ENCODE measurements around the gene ECE1. TPM values are rescaled to one million over a fixed set of nuclear protein-coding genes. Genes with fewer than 3 reads are reported as not detected.

Gene ECE1
- total and polyA plus RNA-seq, 3 experiments from 2014 or later, result 41.5 to 88.4 (median 78.2) TPM

- POLR2A ChIA-PET, result no interaction called here
Observed at GRCh38 chr1:21244154-21244553, 46.1 kb downstream of the ECE1 start.

DNA sequence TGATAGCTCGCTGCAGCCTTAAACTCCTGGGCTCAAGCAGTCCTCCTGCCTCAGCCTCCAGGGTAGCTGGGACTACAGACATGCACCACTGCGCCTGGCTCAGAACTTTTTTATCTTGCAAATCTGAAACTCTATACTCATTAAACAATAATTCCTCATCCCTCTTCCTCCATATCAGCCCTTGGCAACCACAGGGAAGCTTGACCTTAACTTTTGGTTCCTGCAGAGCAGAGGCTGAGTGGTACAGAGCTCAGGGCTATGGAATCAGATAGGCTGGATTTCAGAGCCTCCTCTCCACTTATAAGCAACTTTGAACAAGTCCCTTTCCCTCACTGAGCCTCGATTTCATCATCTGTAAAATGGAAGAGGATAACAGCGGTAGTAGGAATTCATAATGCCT is 47.4 kb downstream of the ECE1 start:
- Mint-ChIP-seq H3K36me3 (peaks cover 5 to 86% (median 17%) of the 10 kb centered on the region in 3 donors), H3K4me3 (no peak overlapping the region), H3K9me3 (no peaks in the 10 kb centered on the region), H3K27me3 (no peaks in the 10 kb centered on the region), H3K4me1 (no peaks in the 10 kb centered on the region), H3K27ac (peak overlapping the region in 3 of 8 donors; percentile 12 to 72 (median 17))
- Histone ChIP-seq H3K9me3 (ENCODE audit: low read length) (no peaks in the 10 kb centered on the region), H3K4me3 (ENCODE audit: low read length) (no peak overlapping the region), H3K27me3 (ENCODE audit: insufficient read depth, low read length, poor library complexity, severe bottlenecking) (no peaks in the 10 kb centered on the region), H3K36me3 (ENCODE audit: insufficient read depth, low read length) (peaks cover 50% of the 10 kb centered on the region), H3K27ac (ENCODE audit: low read depth, low read length) (no peak overlapping the region), H3K4me1 (ENCODE audit: insufficient read depth, low read length) (no peaks in the 10 kb centered on the region)
- DNase-seq, result no peak
- CTCF ChIA-PET, result interaction anchor here (0.8 to 4.0 kb wide), 4 partner anchors 11 to 126 kb away, joined by 4 to 17 read pairs (median 8); no protein-coding TSS in a partner anchor
- POLR2A ChIA-PET, result no interaction called here

More at GRCh38 chr1:21244154-21244553, 46.1 kb downstream of the ECE1 start:
- DNase-seq, result no peak
- H3K4me3 ChIP-seq (ENCODE audit: low read length), result no peak overlapping the region
- Mint-ChIP-seq H3K4me1 (no peaks in the 10 kb centered on the region), H3K27ac (peak overlapping the region in 1 of 8 donors; percentile 9), H3K9me3 (no peaks in the 10 kb centered on the region), H3K27me3 (no peaks in the 10 kb centered on the region), H3K4me3 (no peak overlapping the region), H3K36me3 (peaks cover 5 to 80% (median 18%) of the 10 kb centered on the region in 3 donors)
- H3K27me3 ChIP-seq (ENCODE audit: insufficient read depth, low read length, poor library complexity, severe bottlenecking), result no peaks in the 10 kb centered on the region
- CTCF ChIA-PET, result interaction anchor here (1.6 to 4.0 kb wide), 3 partner anchors 11 to 26 kb away, joined by 8 to 17 read pairs (median 10); no protein-coding TSS in a partner anchor
- peaks cover 42% of the 10 kb centered on the region for H3K36me3 ChIP-seq (ENCODE audit: insufficient read depth, low read length)
- H3K27ac ChIP-seq (ENCODE audit: low read depth, low read length), result no peak overlapping the region
- no peaks in the 10 kb centered on the region for H3K9me3 ChIP-seq (ENCODE audit: low read length)
- no peaks in the 10 kb centered on the region for H3K4me1 ChIP-seq (ENCODE audit: insufficient read depth, low read length)

- Mint-ChIP-seq H3K4me1 (no peaks in the 10 kb centered on the region), H3K27ac (no peak overlapping the region)
Observed at GRCh38 chr1:21241771-21242581, 48.3 kb downstream of the ECE1 start.

DNA sequence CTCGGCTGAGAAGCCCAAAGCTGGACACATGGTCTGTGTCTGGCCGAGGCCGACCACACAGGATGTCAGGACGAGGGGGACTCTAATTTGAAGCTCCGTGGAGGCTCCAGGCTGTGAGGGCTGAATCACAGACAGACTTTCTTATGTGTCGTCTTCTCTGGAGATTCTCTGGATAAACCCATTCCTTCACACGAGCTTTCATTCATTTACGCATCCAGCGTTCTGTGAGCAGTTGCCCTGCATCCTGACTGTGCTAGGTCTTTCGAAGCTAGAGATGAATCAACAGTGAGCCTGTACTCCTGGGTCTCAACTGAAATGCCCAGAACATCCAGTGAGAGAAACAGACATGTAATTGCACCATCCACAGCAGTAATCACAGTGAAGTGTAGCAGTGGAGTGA is 49.6 kb downstream of the ECE1 start:
- Mint-ChIP-seq H3K36me3 (peaks cover 3 to 89% (median 11%) of the 10 kb centered on the region in 3 donors), H3K27me3 (no peaks in the 10 kb centered on the region), H3K9me3 (no peaks in the 10 kb centered on the region), H3K4me1 (no peaks in the 10 kb centered on the region), H3K27ac (peak overlapping the region in 2 of 8 donors; percentile 32 to 70), H3K4me3 (no peak overlapping the region)
- no peaks in the 10 kb centered on the region for H3K27me3 ChIP-seq (ENCODE audit: insufficient read depth, low read length, poor library complexity, severe bottlenecking)
- peaks cover 48% of the 10 kb centered on the region for H3K36me3 ChIP-seq (ENCODE audit: insufficient read depth, low read length)
- no peaks in the 10 kb centered on the region for H3K9me3 ChIP-seq (ENCODE audit: low read length)
- no peak overlapping the region for H3K4me3 ChIP-seq (ENCODE audit: low read length)
- no peak overlapping the region for H3K27ac ChIP-seq (ENCODE audit: low read depth, low read length)
- POLR2A ChIA-PET, result no interaction called here
- DNase-seq, result no peak
- no peaks in the 10 kb centered on the region for H3K4me1 ChIP-seq (ENCODE audit: insufficient read depth, low read length)
- CTCF ChIA-PET, result interaction anchor here (1.2 to 2.2 kb wide), 4 partner anchors 9 to 128 kb away, joined by 3 to 7 read pairs (median 6); no protein-coding TSS in a partner anchor

More at GRCh38 chr1:21241771-21242581, 48.3 kb downstream of the ECE1 start:
- Histone ChIP-seq H3K9me3 (ENCODE audit: low read length) (no peaks in the 10 kb centered on the region), H3K4me3 (ENCODE audit: low read length) (no peak overlapping the region), H3K36me3 (ENCODE audit: insufficient read depth, low read length) (peaks cover 51% of the 10 kb centered on the region), H3K27ac (ENCODE audit: low read depth, low read length) (no peak overlapping the region), H3K27me3 (ENCODE audit: insufficient read depth, low read length, poor library complexity, severe bottlenecking) (no peaks in the 10 kb centered on the region), H3K4me1 (ENCODE audit: insufficient read depth, low read length) (no peaks in the 10 kb centered on the region)
- Mint-ChIP-seq H3K4me3 (no peak overlapping the region), H3K9me3 (no peaks in the 10 kb centered on the region), H3K36me3 (peaks cover 5 to 86% (median 14%) of the 10 kb centered on the region in 3 donors), H3K27me3 (no peaks in the 10 kb centered on the region)
- ChIA-PET POLR2A (no interaction called here), CTCF (interaction anchor here (1.3 to 4.0 kb wide), 3 partner anchors 10 to 13 kb away, joined by 6 to 17 read pairs (median 7); no protein-coding TSS in a partner anchor)
- no peak for DNase-seq

DNA sequence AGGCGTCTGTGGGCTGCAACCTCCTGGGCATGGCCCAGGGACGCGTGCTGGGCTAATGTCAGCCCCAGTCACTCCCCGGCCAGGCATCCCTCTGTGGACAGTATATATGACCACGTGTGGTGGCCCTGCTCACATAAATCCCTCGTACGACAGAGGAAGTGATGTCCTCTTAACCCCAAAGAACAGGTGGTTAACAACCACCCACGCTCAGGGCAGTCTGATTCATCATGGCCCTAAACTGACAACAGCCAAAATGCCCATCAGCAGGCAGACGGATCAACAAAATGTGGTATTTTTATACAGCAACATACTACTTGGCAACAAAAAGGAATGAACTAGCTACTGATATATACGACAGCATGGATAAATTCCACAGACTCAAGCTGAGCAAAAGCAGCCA is 51.0 kb downstream of the ECE1 start:
- Histone ChIP-seq H3K4me1 (ENCODE audit: insufficient read depth, low read length) (no peaks in the 10 kb centered on the region), H3K27ac (ENCODE audit: low read depth, low read length) (no peak overlapping the region), H3K4me3 (ENCODE audit: low read length) (no peak overlapping the region), H3K27me3 (ENCODE audit: insufficient read depth, low read length, poor library complexity, severe bottlenecking) (no peaks in the 10 kb centered on the region), H3K36me3 (ENCODE audit: insufficient read depth, low read length) (peaks cover 33% of the 10 kb centered on the region), H3K9me3 (ENCODE audit: low read length) (no peaks in the 10 kb centered on the region)
- Mint-ChIP-seq H3K36me3 (peaks cover 0 to 89% (median 7%) of the 10 kb centered on the region in 3 donors), H3K27me3 (no peaks in the 10 kb centered on the region), H3K27ac (peak overlapping the region in 4 of 8 donors; percentile 9 to 69 (median 28)), H3K9me3 (no peaks in the 10 kb centered on the region), H3K4me1 (no peaks in the 10 kb centered on the region), H3K4me3 (no peak overlapping the region)
- no peak for DNase-seq
- ChIA-PET CTCF (interaction anchor here (1.4 to 3.0 kb wide), 3 partner anchors 16 to 129 kb away, joined by 3 to 10 read pairs (median 6); no protein-coding TSS in a partner anchor), POLR2A (interaction anchor here (0.7 kb wide), 1 partner anchor 18 kb away, joined by 4 read pairs; no protein-coding TSS in a partner anchor)

DNA sequence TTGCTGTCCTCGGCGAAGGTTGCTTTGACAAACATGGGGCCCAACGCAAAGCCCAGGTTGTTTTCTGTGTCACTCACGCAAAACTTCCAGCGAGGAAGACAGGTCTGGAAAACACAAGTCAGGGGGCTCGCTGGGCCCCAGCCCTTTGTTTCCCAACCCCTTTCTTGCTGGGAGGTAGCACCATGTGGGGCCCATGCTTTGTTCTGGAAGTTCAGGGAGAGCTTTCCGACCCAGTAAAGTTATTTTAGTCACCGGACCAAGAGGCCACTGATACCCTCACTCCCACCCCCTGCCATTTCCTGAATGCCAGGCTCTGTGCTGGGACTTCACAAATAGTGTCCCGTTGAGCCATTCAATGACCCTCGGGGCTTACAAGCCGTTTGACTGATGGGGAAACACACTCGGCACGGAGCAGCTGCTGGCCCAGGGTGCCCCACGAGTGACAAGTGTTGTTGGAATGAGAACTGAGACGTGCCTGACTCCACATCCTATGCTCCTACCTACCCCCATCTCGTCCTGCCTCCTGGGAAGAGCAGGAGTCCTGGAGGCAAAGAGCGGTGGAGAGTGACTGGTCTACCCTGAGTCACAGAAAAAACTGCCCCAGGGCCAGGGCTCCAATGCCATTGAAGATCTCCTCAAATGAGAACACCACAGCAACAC is 52.0 kb downstream of the ECE1 start:
- Mint-ChIP-seq H3K27ac (peak overlapping the region in 3 of 8 donors; percentile 8 to 50 (median 29)), H3K36me3 (peaks cover 0 to 88% (median 9%) of the 10 kb centered on the region in 3 donors), H3K4me1 (no peaks in the 10 kb centered on the region), H3K27me3 (no peaks in the 10 kb centered on the region), H3K4me3 (no peak overlapping the region), H3K9me3 (no peaks in the 10 kb centered on the region)
- ChIA-PET POLR2A (no interaction called here), CTCF (interaction anchor here (1.5 to 3.0 kb wide), 2 partner anchors 17 to 130 kb away, joined by 4 to 10 read pairs; no protein-coding TSS in a partner anchor)
- Histone ChIP-seq H3K4me1 (ENCODE audit: insufficient read depth, low read length) (no peaks in the 10 kb centered on the region), H3K27ac (ENCODE audit: low read depth, low read length) (no peak overlapping the region), H3K4me3 (ENCODE audit: low read length) (no peak overlapping the region), H3K9me3 (ENCODE audit: low read length) (no peaks in the 10 kb centered on the region), H3K27me3 (ENCODE audit: insufficient read depth, low read length, poor library complexity, severe bottlenecking) (no peaks in the 10 kb centered on the region), H3K36me3 (ENCODE audit: insufficient read depth, low read length) (peaks cover 26% of the 10 kb centered on the region)
- no peak for DNase-seq

- no peaks in the 10 kb centered on the region for H3K9me3 ChIP-seq (ENCODE audit: low read length)
- peaks cover 26% of the 10 kb centered on the region for H3K36me3 ChIP-seq (ENCODE audit: insufficient read depth, low read length)
- Mint-ChIP-seq H3K27ac (peak overlapping the region in 3 of 8 donors; percentile 8 to 86 (median 66)), H3K4me3 (no peak overlapping the region), H3K36me3 (peaks cover 0 to 88% (median 9%) of the 10 kb centered on the region in 3 donors), H3K4me1 (no peaks in the 10 kb centered on the region), H3K9me3 (no peaks in the 10 kb centered on the region), H3K27me3 (no peaks in the 10 kb centered on the region)
- H3K27ac ChIP-seq (ENCODE audit: low read depth, low read length), result no peak overlapping the region
- no peak for DNase-seq
- POLR2A ChIA-PET, result interaction anchor here (0.6 kb wide), 1 partner anchor 69 kb away, joined by 3 read pairs; no protein-coding TSS in a partner anchor
- no peaks in the 10 kb centered on the region for H3K27me3 ChIP-seq (ENCODE audit: insufficient read depth, low read length, poor library complexity, severe bottlenecking)
- CTCF ChIA-PET, result interaction anchor here (1.5 to 3.0 kb wide), 2 partner anchors 18 to 131 kb away, joined by 4 to 10 read pairs; no protein-coding TSS in a partner anchor
- H3K4me3 ChIP-seq (ENCODE audit: low read length), result no peak overlapping the region
- no peaks in the 10 kb centered on the region for H3K4me1 ChIP-seq (ENCODE audit: insufficient read depth, low read length)
Observed at GRCh38 chr1:21237446-21238088, 52.7 kb downstream of the ECE1 start.
